AG10803 (cell line): ENCODE data around the gene ZMIZ1.

Experiments
- DNase-seq: peaks from one replicate; pipeline ENCODE4 v3.0.0; 2010; ENCODE audit warnings: low read depth
- H3K4me3 ChIP-seq: 2 replicates; pipeline ENCODE4 v1.5.1; 2011; ENCODE audit warnings: mild to moderate bottlenecking, low read length, control low read depth
- TF ChIP-seq, protein P1 (sequence below): conservative IDR thresholded peaks from 2 replicates; pipeline ENCODE4 v1.5.1; 2011; ENCODE audit warnings: mild to moderate bottlenecking, low read length, control low read depth, inconsistent platforms

ZMIZ1 gene

GRCh38 chr10:79069325-79070080, 737 bp downstream of the ZMIZ1 start:
- TF ChIP-seq, protein P1, sequence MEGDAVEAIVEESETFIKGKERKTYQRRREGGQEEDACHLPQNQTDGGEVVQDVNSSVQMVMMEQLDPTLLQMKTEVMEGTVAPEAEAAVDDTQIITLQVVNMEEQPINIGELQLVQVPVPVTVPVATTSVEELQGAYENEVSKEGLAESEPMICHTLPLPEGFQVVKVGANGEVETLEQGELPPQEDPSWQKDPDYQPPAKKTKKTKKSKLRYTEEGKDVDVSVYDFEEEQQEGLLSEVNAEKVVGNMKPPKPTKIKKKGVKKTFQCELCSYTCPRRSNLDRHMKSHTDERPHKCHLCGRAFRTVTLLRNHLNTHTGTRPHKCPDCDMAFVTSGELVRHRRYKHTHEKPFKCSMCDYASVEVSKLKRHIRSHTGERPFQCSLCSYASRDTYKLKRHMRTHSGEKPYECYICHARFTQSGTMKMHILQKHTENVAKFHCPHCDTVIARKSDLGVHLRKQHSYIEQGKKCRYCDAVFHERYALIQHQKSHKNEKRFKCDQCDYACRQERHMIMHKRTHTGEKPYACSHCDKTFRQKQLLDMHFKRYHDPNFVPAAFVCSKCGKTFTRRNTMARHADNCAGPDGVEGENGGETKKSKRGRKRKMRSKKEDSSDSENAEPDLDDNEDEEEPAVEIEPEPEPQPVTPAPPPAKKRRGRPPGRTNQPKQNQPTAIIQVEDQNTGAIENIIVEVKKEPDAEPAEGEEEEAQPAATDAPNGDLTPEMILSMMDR: no peak; the same call in 1 of the 2 replicates
- peak overlapping the region; percentile 97 for H3K4me3 ChIP-seq
- peak; percentile 46 for DNase-seq

GRCh38 chr10:79070081-79070605, 1.4 kb downstream of the ZMIZ1 start:
- peak overlapping the region; percentile 97 for H3K4me3 ChIP-seq
- peak; percentile 64 for DNase-seq
- TF ChIP-seq, protein P1: no peak

DNA sequence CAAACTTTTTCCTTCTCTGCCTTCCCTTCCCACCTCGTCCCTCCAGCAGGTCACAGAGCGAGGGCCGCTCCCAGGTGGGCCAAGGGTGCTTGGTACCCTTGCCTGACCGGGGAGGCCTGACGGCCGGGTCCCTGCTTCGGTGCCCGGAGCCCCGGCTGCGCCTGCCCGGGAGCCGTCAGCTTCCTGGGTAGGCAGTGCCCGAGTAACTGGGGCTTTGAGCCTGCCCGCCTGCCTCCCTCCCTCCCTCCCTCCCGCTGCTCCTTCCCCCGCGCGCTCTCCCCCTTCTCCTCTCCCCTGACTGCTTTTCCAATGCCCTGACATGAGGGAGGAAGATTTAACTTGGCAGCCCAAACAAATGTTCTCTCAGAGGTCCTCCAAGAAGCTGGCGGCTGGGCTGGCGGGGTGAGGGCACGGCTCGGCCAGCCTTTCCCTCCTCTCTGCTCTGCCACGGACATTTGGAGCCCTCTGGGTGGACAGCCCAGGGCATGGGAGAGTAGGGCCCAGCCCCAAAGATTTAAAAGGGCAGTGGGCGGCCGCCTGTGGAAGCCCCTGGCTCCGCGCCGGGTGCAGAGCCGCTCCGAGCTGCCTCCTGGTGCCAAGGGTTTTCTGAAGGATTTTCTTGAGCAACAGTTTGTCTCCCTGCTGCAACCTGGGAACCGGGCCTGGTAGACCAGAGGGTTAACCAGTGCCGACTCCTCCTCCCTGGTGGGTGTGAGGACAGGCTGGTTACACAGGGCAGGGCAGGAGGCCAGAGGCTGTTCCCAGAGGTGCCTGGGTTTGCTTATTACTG, 2.0 kb downstream of the ZMIZ1 start:
- DNase-seq: peak; percentile 91
- peak overlapping the region; percentile 97 for H3K4me3 ChIP-seq
- TF ChIP-seq, protein P1: peak; percentile 15; the same call in 1 of the 2 replicates

DNA sequence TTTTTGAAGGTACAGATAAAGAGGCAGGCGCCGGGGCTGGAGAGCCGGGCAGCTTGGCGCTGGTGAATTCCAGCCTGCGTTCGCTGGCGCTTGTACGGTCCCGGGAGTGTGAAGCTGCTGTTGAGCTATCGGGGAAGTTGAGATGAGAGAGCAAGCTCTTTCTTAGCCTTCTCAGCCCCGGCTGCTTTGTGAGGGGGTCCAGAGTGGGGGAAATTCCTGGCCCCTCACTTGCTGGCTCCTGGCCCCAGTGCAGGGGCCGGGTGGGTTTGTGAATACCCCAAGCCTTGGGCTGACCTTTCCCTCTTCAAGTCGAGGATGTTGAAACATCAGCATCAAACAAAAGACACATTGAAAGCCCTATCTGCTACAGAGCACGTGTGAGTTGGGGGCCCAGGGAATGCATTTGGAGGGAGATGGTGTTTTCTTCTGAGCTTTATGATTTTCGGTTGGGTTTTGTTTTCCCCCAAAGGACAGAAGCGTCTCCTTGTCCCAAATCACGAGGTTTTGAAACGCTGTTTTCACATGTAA, 2.7 kb downstream of the ZMIZ1 start:
- peak overlapping the region; percentile 97 for H3K4me3 ChIP-seq
- no peak for DNase-seq
- TF ChIP-seq, protein P1: no peak

- peak overlapping the region; percentile 97 for H3K4me3 ChIP-seq
Measured at GRCh38 chr10:79072041-79072441, 3.3 kb downstream of the ZMIZ1 start.

DNA sequence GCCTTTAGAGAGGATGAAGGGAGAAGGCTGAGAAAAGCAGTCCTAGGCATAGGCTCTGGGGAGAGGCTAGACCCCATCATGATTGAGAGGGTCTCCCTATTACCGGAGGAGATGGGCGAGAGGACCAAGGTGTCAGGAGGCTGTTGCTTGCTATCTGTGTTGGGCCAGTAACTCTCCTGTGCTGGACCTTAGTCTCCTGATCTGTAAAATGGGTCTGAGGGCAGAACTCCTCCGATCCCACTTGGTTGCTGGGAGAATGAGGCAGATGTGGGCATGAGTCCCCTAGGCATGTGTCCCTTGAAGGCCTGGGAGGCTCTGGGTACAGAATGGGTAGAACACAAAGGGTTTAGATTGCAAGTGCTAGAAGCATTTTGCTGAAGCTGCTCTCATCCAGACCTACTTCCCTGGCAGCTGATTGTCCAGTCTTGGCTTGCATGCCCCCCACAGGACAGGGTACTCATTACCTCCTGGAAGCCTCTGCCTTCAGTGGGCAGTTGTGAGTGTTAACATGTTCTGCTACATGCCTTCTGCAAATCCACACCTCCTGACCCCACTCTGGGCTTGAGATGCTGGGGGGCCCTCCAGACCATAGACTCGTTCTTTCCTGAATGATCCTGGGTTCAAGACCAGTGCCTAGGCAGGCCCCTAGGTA, 4.4 kb downstream of the ZMIZ1 start:
- TF ChIP-seq, protein P1: peak; percentile 27
- no peak overlapping the region for H3K4me3 ChIP-seq
- DNase-seq: no peak

More at GRCh38 chr10:79072041-79072441, 3.3 kb downstream of the ZMIZ1 start:
- TF ChIP-seq, protein P1: no peak
- peak; percentile 24 for DNase-seq
